Measurements from ENCODE around the gene EDNRA. TPM values are rescaled to one million over a fixed set of nuclear protein-coding genes. Genes with fewer than 3 reads are reported as not detected.
"Not testable (repeated sequence)": the region's sequence is repeated elsewhere in the genome, so short reads cannot be mapped to it uniquely, and the experiment has no call there.

EDNRA gene
- polyA plus RNA-seq (2012; ENCODE audit: missing spikeins) = not detected

- TF ChIP-seq POLR2AphosphoS5 (IDR thresholded peaks at IDR 0.05; ENCODE audit: low read depth, low read length) (no peak), POLR2A (IDR thresholded peaks at IDR 0.05; ENCODE audit: low read depth, low read length) (no peak), TAF1 (IDR thresholded peaks at IDR 0.05; ENCODE audit: borderline replicate concordance, low read depth, low read length) (no peak)
- FAIRE-seq (no peak), DNase-seq (ENCODE audit: insufficient read length) (no peak)
These were observed at the start of gene EDNRA for GRCh38 chr4:147480891-147481576. TSS of gene EDNRA (plus strand) at chr4:147481097. CDS start at chr4:147485682, 4,585 bp downstream.

- FAIRE-seq; DNase-seq (ENCODE audit: insufficient read length): not testable (repeated sequence)
These were observed 46.5 kb upstream of the EDNRA start for GRCh38 chr4:147434370-147434769.

- DNase-seq (ENCODE audit: insufficient read length) (no peak), FAIRE-seq (no peak)
- no peak for TF ChIP-seq POLR2A (IDR thresholded peaks at IDR 0.05; ENCODE audit: low read depth, low read length)
- TF ChIP-seq TAF1 (IDR thresholded peaks at IDR 0.05; ENCODE audit: borderline replicate concordance, low read depth, low read length) = no peak
- no peak for TF ChIP-seq POLR2AphosphoS5 (IDR thresholded peaks at IDR 0.05; ENCODE audit: low read depth, low read length)
These were observed 40.5 kb upstream of the EDNRA start for GRCh38 chr4:147440442-147440841.

GRCh38 chr4:147447786-147448185 lies 33.1 kb upstream of the EDNRA start:
- no peak for TF ChIP-seq POLR2AphosphoS5 (IDR thresholded peaks at IDR 0.05; ENCODE audit: low read depth, low read length)
- TF ChIP-seq TAF1 (IDR thresholded peaks at IDR 0.05; ENCODE audit: borderline replicate concordance, low read depth, low read length) = no peak
- TF ChIP-seq POLR2A (IDR thresholded peaks at IDR 0.05; ENCODE audit: low read depth, low read length) = no peak
- DNase-seq (ENCODE audit: insufficient read length) (no peak), FAIRE-seq (no peak)

- no peak for TF ChIP-seq POLR2AphosphoS5 (IDR thresholded peaks at IDR 0.05; ENCODE audit: low read depth, low read length)
- no peak for TF ChIP-seq POLR2A (IDR thresholded peaks at IDR 0.05; ENCODE audit: low read depth, low read length)
- no peak for TF ChIP-seq TAF1 (IDR thresholded peaks at IDR 0.05; ENCODE audit: borderline replicate concordance, low read depth, low read length)
- no peak for FAIRE-seq
- no peak for DNase-seq (ENCODE audit: insufficient read length)
These were observed 27.2 kb upstream of the EDNRA start for GRCh38 chr4:147453561-147454141.

- TF ChIP-seq TAF1 (IDR thresholded peaks at IDR 0.05; ENCODE audit: borderline replicate concordance, low read depth, low read length) (no peak), POLR2A (IDR thresholded peaks at IDR 0.05; ENCODE audit: low read depth, low read length) (no peak)
- FAIRE-seq = no peak
These were observed 24.2 kb upstream of the EDNRA start for GRCh38 chr4:147456706-147457105.

GRCh38 chr4:147461161-147461560 lies 19.7 kb upstream of the EDNRA start:
- DNase-seq (ENCODE audit: insufficient read length) (no peak), FAIRE-seq (no peak)
- no peak for TF ChIP-seq POLR2A (IDR thresholded peaks at IDR 0.05; ENCODE audit: low read depth, low read length)
- no peak for TF ChIP-seq POLR2AphosphoS5 (IDR thresholded peaks at IDR 0.05; ENCODE audit: low read depth, low read length)
- no peak for TF ChIP-seq TAF1 (IDR thresholded peaks at IDR 0.05; ENCODE audit: borderline replicate concordance, low read depth, low read length)

More at GRCh38 chr4:147456706-147457105, 24.2 kb upstream of the EDNRA start:
- DNase-seq (ENCODE audit: insufficient read length) = no peak

- DNase-seq (ENCODE audit: insufficient read length) (no peak), FAIRE-seq (no peak)
- TF ChIP-seq POLR2A (IDR thresholded peaks at IDR 0.05; ENCODE audit: low read depth, low read length) (no peak), POLR2AphosphoS5 (IDR thresholded peaks at IDR 0.05; ENCODE audit: low read depth, low read length) (no peak), TAF1 (IDR thresholded peaks at IDR 0.05; ENCODE audit: borderline replicate concordance, low read depth, low read length) (no peak)
These were observed 17.8 kb upstream of the EDNRA start for GRCh38 chr4:147463065-147463464.

- DNase-seq (ENCODE audit: insufficient read length) (no peak), FAIRE-seq (no peak)
- TF ChIP-seq POLR2AphosphoS5 (IDR thresholded peaks at IDR 0.05; ENCODE audit: low read depth, low read length) (no peak), TAF1 (IDR thresholded peaks at IDR 0.05; ENCODE audit: borderline replicate concordance, low read depth, low read length) (no peak), POLR2A (IDR thresholded peaks at IDR 0.05; ENCODE audit: low read depth, low read length) (no peak)
These were observed 15.4 kb upstream of the EDNRA start for GRCh38 chr4:147465461-147465860.

GRCh38 chr4:147477439-147477838 lies 3.5 kb upstream of the EDNRA start:
- TF ChIP-seq POLR2A (IDR thresholded peaks at IDR 0.05; ENCODE audit: low read depth, low read length) = no peak
- TF ChIP-seq TAF1 (IDR thresholded peaks at IDR 0.05; ENCODE audit: borderline replicate concordance, low read depth, low read length) = no peak
- no peak for TF ChIP-seq POLR2AphosphoS5 (IDR thresholded peaks at IDR 0.05; ENCODE audit: low read depth, low read length)
- DNase-seq (ENCODE audit: insufficient read length) = no peak
- no peak for FAIRE-seq

GRCh38 chr4:147479376-147479775 lies 1.5 kb upstream of the EDNRA start:
- no peak for DNase-seq (ENCODE audit: insufficient read length)
- TF ChIP-seq POLR2AphosphoS5 (IDR thresholded peaks at IDR 0.05; ENCODE audit: low read depth, low read length) = no peak
- no peak for TF ChIP-seq POLR2A (IDR thresholded peaks at IDR 0.05; ENCODE audit: low read depth, low read length)
- TF ChIP-seq TAF1 (IDR thresholded peaks at IDR 0.05; ENCODE audit: borderline replicate concordance, low read depth, low read length) = no peak
- FAIRE-seq = no peak

- no peak for TF ChIP-seq TAF1 (IDR thresholded peaks at IDR 0.05; ENCODE audit: borderline replicate concordance, low read depth, low read length)
- no peak for TF ChIP-seq POLR2AphosphoS5 (IDR thresholded peaks at IDR 0.05; ENCODE audit: low read depth, low read length)
- no peak for TF ChIP-seq POLR2A (IDR thresholded peaks at IDR 0.05; ENCODE audit: low read depth, low read length)
- FAIRE-seq (no peak), DNase-seq (ENCODE audit: insufficient read length) (no peak)
These were observed 1.1 kb upstream of the EDNRA start for GRCh38 chr4:147479786-147480185.

Data from GM12892 (cell line).